ENCODE measurements around the gene CDON. TPM values are rescaled to one million over a fixed set of nuclear protein-coding genes. Genes with fewer than 3 reads are reported as not detected.
A peak's percentile ranks its signal among the peaks of the same experiment; 100 is the strongest.

The CDON gene
- polyA plus RNA-seq, 1 donor = 30.9 TPM

GRCh38 chr11:126082251-126083109, 19.8 kb upstream of the CDON start:
- DNase-seq = no peak

- no peak for DNase-seq
These were observed 19.2 kb upstream of the CDON start for GRCh38 chr11:126081915-126082250.

- DNase-seq = no peak
These were observed 17.7 kb upstream of the CDON start for GRCh38 chr11:126080161-126080941.

- no peak for DNase-seq
These were observed 17.0 kb upstream of the CDON start for GRCh38 chr11:126079621-126080124.

GRCh38 chr11:126076641-126077040, 14.0 kb upstream of the CDON start:
- DNase-seq = no peak

GRCh38 chr11:126072801-126073594, 10.3 kb upstream of the CDON start:
- no peak for DNase-seq

GRCh38 chr11:126072141-126072741, 9.6 kb upstream of the CDON start:
- DNase-seq = no peak

GRCh38 chr11:126063507-126063852, 814 bp upstream of the CDON start:
- DNase-seq = no peak

GRCh38 chr11:126061707-126062678, 673 bp downstream of the CDON start:
- DNase-seq = no peak

- no peak for DNase-seq
These were observed 1.9 kb downstream of the CDON start for GRCh38 chr11:126060757-126061171.

GRCh38 chr11:126059238-126059781, 3.4 kb downstream of the CDON start:
- DNase-seq = peak; percentile 68

GRCh38 chr11:126058105-126058874, 4.4 kb downstream of the CDON start:
- DNase-seq = no peak

- DNase-seq = no peak
These were observed 7.8 kb downstream of the CDON start for GRCh38 chr11:126054882-126055281.

GRCh38 chr11:126054408-126054807, 8.3 kb downstream of the CDON start:
- no peak for DNase-seq

GRCh38 chr11:126053415-126054286, 9.0 kb downstream of the CDON start:
- no peak for DNase-seq

- no peak for DNase-seq
These were observed 11.5 kb downstream of the CDON start for GRCh38 chr11:126051117-126051516.

- no peak for DNase-seq
These were observed 13.5 kb downstream of the CDON start for GRCh38 chr11:126049159-126049558.

GRCh38 chr11:126048197-126048596, 14.5 kb downstream of the CDON start:
- DNase-seq = no peak
